ENCODE results near the gene PIK3C2B.
A peak's percentile ranks its signal among the peaks of the same experiment; 100 is the strongest.
"Not testable (repeated sequence)": the region's sequence is repeated elsewhere in the genome, so short reads cannot be mapped to it uniquely, and the experiment has no call there.

PIK3C2B gene

DNA sequence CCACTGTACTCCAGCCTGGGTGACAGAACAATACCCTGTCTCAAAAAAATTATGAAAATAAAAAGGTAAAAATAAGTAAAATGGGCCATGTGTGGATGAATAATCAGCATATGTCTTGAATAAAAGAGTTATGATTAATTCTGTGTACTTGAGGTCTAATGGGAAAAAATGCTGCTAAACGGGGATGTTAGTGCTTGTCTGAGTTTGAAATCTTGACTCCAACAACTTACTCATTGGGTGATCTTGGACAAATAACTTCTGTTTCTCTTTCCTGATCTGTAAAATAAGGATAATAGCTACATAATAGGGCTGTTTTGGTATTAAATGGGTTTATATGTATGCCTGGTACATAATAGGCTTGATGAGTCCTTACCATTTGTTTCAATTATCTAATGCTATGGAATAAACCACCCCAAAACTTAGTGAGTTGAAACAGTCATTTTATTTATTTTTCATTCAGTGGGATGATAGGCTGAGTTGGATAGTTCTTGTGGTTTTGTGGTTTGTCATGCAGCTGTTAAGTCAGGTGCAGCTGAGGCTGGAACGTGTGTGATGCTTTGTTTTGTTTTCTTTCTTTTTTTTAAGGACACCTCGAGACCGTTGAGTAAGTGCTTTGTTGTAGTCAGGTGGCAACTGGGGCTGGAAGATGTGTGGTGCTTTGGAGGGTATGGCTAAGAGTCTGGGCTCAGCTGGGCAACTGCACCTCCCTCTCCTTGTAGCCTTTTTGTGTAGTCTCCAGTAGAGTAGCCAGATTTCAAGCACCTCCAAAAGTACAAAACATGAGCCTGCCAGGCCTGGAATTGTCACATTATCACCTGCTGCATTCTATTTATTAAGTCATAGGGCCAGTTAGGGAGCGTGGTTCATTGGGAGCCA lies 26.5 kb upstream of the PIK3C2B start:
- Histone ChIP-seq H3K36me3 (ENCODE audit: control insufficient read depth, insufficient read depth, low read length) (peaks cover 3% of the 10 kb centered on the region), H3K27me3 (replicated peaks; ENCODE audit: control insufficient read depth, insufficient read depth, low read length) (no peaks in the 10 kb centered on the region), H3K4me3 (replicated peaks; ENCODE audit: low read depth, low read length) (peak overlapping the region; percentile 22)
- peak; percentile 45 for DNase-seq (ENCODE audit: extremely low read depth, insufficient read length)
- no peak for TF ChIP-seq CTCF (IDR thresholded peaks at IDR 0.05; ENCODE audit: insufficient read depth, low read length, poor library complexity, severe bottlenecking)

DNA sequence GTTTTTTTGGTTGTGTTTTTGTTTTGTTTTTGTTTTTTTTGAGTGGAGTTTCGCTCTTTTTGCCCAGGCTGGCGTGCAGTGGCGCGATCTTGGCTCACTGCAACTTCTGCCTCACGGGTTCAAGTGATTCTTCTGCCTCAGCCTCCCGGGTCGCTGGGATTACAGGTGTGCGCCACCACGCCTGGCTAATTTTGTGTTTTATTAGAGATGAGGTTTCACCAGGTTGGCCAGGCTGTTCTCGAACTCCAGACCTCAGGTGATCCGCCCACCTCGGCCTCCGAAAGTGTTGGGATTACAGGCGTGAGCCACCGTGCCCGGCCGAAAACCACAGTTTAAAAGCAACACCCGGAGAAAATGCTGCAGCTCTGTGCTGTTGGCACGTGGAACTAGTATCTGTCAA lies 22.8 kb upstream of the PIK3C2B start:
- not testable (repeated sequence) for H3K27me3 ChIP-seq (replicated peaks; ENCODE audit: control insufficient read depth, insufficient read depth, low read length); H3K36me3 ChIP-seq (ENCODE audit: control insufficient read depth, insufficient read depth, low read length); DNase-seq (ENCODE audit: extremely low read depth, insufficient read length)
- peak overlapping the region; percentile 63 for H3K4me3 ChIP-seq (replicated peaks; ENCODE audit: low read depth, low read length)

- H3K27me3 ChIP-seq (replicated peaks; ENCODE audit: control insufficient read depth, insufficient read depth, low read length): no peaks in the 10 kb centered on the region
- 0 out of 2 replicates have a peak, but pooled peaks cover 1% of the 10 kb centered on the region for H3K36me3 ChIP-seq (ENCODE audit: control insufficient read depth, insufficient read depth, low read length)
- TF ChIP-seq CTCF (IDR thresholded peaks at IDR 0.05; ENCODE audit: insufficient read depth, low read length, poor library complexity, severe bottlenecking): no peak
- peak; percentile 96 for DNase-seq (ENCODE audit: extremely low read depth, insufficient read length)
- H3K4me3 ChIP-seq (replicated peaks; ENCODE audit: low read depth, low read length): peak within 1 kb of the TSS; percentile 63
Measured at GRCh38 chr1:204516180-204516879, 21.7 kb upstream of the PIK3C2B start, which contains the start of gene MDM4. MDM4 (plus strand) TSS chr1:204516406; CDS start chr1:204525519, 9,113 bp downstream.

DNA sequence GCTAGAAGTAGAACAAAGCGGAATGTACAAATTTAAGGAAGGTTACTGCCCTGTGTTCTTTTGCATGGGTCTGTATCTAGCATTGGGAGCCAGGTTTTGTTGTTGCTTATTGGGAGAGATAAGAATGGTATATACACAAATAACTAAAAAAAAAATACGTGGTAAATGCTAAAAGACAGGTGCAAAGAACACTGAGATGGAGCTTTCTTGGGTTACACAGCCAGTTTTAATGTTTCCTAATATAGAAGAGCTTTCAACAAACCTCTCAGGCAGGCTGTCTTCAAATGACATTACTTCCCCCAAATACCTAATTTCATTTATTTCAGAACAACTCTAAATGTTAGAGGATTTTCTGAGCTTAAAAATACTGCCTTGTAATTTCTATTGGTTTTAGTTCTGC lies 20.2 kb upstream of the PIK3C2B start:
- H3K27me3 ChIP-seq (replicated peaks; ENCODE audit: control insufficient read depth, insufficient read depth, low read length): no peaks in the 10 kb centered on the region
- H3K36me3 ChIP-seq (ENCODE audit: control insufficient read depth, insufficient read depth, low read length): 0 out of 2 replicates have a peak, but pooled peaks cover 1% of the 10 kb centered on the region
- H3K4me3 ChIP-seq (replicated peaks; ENCODE audit: low read depth, low read length): no peak overlapping the region
- no peak for TF ChIP-seq CTCF (IDR thresholded peaks at IDR 0.05; ENCODE audit: insufficient read depth, low read length, poor library complexity, severe bottlenecking)
- DNase-seq (ENCODE audit: extremely low read depth, insufficient read length): no peak

DNA sequence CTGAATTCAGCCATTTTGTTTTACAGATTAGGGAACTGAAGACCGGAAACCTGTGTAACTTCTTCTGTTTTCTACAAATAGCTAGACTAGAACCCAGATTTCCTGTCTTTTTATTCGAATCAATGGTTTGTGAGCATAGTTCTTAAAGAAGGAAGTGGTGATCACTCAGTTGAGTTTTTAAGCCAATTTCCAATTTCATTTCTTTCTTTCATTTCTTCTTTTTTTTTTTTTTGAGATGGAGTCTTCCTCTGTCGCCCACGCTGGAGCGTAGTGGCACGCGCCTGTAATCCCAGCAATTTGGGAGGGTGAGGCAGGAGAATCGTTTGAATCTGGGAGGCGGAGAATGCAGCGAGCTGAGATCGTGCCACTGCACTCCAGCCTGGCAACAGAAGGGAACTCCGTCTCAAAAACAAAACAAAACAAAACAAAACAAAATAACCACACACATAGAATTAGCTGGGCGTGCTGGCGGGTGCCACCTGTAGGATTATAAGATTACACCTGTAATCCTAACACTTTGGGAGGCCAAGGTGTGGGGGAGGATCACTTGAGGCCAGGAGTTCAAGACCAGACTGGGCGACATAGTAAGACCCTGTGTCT lies 18.6 kb upstream of the PIK3C2B start:
- no peak for TF ChIP-seq CTCF (IDR thresholded peaks at IDR 0.05; ENCODE audit: insufficient read depth, low read length, poor library complexity, severe bottlenecking)
- peak; percentile 86 for DNase-seq (ENCODE audit: extremely low read depth, insufficient read length)
- H3K27me3 ChIP-seq (replicated peaks; ENCODE audit: control insufficient read depth, insufficient read depth, low read length): no peaks in the 10 kb centered on the region
- peak overlapping the region; percentile 50 for H3K4me3 ChIP-seq (replicated peaks; ENCODE audit: low read depth, low read length)
- H3K36me3 ChIP-seq (ENCODE audit: control insufficient read depth, insufficient read depth, low read length): no peaks in the 10 kb centered on the region

DNA sequence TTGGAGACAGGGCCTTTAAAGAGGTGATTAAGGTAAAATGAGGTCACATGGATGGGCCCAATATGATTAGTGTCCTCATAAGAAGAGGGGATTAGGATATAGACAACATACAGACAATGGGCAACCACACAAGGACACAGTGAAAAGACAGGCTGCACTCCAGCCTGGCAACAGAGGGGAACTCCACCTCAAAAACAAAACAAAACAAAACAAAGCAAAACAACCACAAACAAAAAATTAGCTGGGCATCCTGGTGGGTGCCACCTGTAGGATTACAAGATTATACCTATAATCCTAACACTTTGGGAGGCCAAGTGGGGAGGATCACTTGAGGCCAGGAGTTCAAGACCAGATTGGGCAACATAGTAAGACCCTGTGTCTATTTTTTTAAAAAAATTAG lies 16.8 kb upstream of the PIK3C2B start:
- H3K27me3 ChIP-seq (replicated peaks; ENCODE audit: control insufficient read depth, insufficient read depth, low read length): no peaks in the 10 kb centered on the region
- no peak for TF ChIP-seq CTCF (IDR thresholded peaks at IDR 0.05; ENCODE audit: insufficient read depth, low read length, poor library complexity, severe bottlenecking)
- no peaks in the 10 kb centered on the region for H3K36me3 ChIP-seq (ENCODE audit: control insufficient read depth, insufficient read depth, low read length)
- DNase-seq (ENCODE audit: extremely low read depth, insufficient read length): no peak
- H3K4me3 ChIP-seq (replicated peaks; ENCODE audit: low read depth, low read length): no peak overlapping the region

Data from GM06990 (cell line).